NCI-H2029 treated with DMSO at 0.1 percent for 48 hours (cell line): ENCODE data around the gene CDA.

ENCODE experiments used
- DNase-seq: peaks from one replicate; lab custom pipeline; 2025; lab: John Stamatoyannopoulos, UW

CDA gene

DNA sequence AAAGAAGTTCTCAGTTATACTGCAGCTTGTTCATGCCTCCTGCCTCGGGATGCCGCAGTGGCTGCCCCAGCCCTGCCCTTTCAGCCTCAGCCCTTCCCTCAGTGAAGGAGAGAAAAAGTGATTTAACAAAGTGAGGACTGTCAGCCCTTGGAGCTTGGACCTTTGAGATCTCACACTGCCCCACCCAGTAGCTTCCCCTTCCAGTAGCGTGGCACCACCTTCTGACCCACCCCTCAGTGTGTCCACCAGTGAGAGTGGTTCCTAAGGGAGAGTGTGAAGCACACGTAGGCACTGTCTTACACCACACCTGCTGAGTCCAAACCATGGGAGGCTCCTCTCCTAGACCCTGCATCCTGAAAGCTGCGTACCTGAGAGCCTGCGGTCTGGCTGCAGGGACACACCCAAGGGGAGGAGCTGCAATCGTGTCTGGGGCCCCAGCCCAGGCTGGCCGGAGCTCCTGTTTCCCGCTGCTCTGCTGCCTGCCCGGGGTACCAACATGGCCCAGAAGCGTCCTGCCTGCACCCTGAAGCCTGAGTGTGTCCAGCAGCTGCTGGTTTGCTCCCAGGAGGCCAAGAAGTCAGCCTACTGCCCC is at the start of gene CDA:
CDA (plus strand) TSS at position 464 of the 592 bp plus-strand sequence; CDS start at position 497, 33 bp downstream.
- DNase-seq: no peak

DNA sequence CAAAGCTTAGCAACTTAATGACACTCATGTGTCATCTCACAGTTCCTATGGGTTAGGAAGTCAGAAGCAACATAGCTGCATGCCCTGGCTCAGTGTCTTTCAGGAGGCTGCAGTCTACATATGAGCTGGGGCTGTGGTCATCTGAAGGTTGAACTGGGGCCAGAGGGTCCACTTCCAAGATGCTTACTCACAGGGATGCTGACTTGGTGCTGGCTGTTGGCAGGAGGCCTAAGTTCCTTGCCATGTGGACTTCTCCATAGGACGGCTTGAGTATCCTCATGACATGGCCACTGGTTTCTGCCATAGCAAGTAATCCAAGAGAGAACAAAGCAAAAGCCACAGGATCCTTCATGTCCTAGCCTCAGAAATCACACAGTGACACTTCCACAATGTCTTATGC is 48.6 kb upstream of the CDA start:
- DNase-seq: no peak

DNA sequence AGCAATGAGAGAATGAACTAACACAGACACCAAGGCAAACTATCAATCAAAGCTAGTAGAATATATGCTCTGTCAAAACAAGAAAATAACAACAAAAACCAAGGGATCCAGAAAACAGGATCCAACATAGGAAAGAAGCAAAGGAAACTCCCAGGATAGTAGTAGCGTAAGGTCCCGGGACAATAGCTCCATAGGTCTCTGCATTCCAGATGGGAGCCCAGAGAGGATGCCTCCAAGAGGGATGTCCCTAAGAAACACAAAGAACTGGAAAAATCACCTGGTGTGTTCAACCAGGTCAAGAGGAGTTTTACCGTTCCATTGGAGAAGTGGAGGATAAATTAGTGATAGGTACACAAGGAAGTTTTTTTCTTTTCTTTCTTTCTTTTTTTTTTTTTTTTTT is 42.3 kb upstream of the CDA start:
- DNase-seq: no peak

DNA sequence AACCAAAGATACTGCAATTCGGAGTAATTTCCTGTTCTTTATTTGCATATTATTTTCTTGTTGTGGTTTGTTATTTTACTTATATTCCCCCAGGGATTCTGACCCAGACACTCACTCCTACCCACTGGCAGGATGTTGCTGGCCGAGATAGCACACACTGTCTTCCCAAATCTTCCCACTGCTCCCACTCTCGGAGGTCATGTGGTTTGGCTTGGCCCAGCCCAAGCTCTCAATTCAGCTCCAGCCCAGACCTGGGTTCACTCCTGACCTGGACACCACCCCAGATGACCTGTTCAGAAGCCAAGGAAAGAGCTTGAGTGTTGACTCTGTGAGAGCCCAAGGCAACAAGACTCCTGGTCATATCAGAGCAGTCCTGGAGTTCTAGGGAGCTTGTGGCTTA is 37.7 kb upstream of the CDA start:
- DNase-seq: no peak

DNA sequence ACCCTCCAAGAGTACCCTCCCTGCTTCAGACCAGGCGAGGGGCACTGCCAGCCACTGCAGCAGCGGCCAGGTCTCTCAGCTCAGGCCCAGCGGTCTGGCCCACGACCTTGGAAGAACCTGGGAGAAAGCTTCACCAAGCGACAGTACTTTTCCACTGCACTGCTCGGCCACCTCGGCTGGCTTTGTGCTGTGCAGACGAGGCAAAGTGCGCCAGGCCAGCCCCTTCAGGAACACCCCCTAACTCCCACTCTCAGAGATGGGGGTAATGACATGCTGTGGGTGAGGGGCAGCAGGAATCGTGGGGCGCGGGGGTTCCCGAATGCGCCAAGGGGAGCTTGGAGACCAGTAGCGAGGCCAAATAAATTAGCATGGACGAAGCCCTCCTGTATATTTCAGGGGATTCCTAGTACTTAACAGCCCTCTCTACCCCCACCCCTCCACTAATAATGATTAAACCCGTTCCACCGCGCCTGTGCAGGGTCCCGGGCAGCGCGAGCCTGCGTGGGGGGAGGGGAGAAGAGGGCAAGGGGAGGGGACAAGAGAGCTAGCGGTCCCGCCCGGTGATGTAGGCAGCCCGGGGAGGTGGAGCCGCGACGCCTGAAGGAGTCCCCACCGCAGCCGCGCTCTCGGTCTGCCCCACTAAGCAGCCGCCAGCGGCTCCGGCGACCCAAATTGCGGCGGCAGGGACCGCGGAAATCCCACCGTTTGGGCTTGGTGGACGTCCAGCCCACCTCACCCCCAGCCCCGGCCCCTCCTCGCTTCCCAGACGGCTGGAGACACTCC is 36.8 kb upstream of the CDA start, which contains the start of gene FAM43B:
FAM43B (plus strand) TSS at position 629 of the 783 bp plus-strand sequence. CDS start 401 bp downstream, outside the sequence.
- no peak for DNase-seq

DNA sequence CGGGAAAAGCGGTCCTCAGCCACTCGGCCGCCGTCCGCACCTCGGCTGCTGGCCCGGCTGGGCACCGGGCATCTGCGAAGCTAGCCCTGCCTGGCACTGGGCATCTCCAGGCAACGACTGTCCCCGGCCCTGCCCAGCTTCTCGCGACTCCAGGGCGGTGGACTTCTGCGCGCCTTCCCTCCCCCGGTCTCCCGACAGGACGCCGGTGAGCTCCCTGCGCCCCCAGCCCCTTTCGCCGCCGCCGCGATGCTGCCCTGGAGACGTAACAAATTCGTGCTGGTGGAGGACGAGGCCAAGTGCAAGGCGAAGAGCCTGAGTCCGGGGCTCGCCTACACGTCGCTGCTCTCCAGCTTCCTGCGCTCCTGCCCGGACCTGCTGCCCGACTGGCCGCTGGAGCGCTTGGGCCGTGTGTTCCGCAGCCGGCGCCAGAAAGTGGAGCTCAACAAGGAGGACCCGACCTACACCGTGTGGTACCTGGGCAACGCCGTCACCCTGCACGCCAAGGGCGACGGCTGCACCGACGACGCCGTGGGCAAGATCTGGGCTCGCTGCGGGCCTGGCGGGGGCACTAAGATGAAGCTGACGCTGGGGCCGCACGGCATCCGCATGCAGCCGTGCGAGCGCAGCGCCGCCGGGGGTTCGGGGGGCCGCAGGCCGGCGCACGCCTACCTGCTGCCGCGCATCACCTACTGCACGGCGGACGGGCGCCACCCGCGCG is 36.0 kb upstream of the CDA start:
- no peak for DNase-seq

DNA sequence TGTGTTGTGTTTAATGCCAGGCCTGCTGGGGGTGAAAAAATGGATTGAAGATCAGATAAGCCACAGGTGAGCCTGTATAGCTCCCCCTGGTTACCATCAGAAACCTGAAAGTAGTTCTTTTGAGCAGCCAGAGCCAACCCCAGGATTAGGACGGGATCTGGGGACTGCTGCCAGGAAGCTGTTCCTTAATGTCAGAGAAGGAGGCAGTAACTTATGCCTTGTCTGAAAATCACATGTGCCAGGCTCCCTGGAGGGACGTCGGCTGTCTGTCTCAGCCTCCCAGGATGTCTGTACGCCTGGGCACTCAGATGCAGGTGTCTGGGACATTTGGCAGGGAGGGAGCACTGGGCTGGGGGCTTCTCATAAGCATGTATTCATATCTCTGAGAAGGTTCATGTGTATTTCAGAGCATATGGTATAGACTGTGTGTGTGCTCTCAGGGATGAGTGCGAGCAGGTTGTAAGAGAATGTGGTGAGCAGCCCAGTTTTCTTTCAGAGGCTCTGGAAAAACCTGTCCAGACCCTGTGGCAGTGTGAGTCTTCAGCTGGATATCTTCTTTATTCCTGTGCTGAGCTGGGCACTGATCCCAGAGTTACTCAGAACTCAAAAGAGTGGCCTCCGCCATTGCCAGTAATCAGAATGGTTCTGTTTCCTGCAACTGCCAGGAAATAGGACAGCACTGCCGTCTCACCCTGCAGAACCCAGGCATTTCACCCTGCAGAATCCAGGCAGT is 33.7 kb upstream of the CDA start:
- DNase-seq: no peak

DNA sequence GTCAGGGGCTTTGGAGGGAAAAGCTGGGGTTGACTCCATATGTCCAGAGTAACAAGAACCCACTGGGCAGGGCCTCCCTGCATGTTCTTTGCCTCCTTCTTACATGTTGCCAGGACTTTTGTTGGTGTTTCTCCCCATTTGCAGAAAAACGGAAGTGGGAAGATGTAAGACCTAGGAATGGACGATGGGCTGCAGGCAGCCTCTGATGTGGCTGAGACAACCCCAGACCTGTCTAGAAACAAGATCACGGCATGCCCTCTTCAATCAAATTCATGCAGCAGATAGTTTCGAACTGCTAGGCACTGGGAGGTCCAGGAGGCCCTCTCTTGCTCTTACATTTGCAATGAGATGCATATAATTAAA is 33.2 kb upstream of the CDA start:
- DNase-seq: no peak

DNA sequence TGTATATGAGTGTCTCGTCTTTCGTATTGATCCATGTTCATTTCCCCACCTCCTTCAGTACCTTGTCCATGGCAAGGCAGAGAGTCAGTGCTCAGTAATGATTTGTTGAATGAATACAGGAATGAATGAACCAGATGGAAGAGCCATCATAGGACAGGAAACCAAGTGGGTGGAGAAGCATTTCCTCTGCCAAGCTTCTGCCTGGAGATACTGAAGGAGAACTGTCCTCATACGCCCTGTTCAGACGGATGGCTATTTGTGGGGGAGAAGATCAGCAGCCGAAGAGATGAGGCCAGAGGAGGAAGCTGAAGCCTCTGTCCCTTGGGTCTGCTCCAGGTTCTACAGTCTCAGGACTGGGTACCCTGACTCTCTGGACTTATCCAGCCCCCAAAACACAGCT is 30.7 kb upstream of the CDA start:
- no peak for DNase-seq

DNA sequence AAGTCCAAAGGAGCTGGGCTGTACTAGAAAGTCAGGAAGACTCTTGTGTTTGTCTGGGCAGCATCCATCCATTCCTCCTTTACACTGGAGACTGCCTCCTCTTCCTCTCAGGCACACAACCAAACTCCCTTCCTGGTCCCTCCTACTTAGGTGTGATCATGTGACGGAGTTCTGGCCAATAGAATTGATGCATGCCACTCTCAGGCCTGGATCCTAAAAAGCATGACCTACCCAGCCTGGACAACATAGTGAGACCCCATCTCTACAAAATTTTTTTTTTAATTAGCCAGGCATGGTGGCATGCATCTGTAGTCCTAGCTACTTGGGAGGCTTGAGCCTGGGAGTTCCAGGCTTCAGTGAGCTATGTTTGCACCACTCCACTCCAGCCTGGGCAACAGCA is 27.9 kb upstream of the CDA start:
- DNase-seq: no peak

DNA sequence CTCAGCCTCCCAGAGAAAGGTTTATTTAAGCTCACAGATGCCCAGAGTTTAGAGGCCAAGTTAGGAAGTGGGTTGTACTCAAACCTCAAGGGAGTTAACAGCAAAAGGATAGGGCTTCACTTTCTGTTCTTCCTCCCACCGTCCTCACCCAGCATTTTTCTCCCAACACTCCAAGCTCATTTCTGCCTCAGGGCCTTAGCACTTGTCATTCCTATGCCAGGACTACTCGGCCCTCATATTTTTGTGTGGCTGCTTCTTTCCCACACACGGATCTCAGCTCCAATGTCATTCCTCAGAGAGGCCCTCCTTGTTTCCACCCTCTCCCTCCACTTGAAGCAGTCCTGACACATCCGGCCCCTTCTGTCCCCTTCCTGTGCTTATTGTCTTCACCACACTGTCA is 23.7 kb upstream of the CDA start:
- DNase-seq: no peak

DNA sequence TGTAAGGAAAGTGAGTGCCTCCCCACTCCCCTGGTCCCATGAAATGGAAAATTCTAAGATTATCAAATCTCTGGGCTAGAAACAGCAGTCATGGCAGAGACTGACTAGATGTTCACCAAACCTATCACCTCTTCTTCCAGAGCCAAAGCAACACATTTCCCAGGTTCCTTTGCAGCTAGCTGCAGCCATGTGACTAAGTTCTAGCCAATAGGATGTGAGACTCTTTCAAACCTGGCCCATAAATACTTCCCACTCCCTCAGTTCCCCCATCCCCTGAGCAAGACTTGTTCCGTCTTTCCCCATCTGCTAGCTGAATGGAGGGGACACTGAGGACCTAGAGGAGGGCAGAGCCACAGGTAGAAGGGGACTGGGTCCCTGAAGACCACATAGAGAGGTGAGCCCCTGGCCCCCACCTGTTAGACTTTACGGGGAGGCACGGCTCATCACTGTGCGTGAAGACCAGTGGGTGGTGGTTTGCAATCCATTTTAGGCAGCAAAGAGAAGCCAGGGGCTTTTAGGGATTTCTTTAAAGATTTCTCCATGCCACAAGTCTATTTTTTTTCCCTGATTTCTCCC is 19.3 kb upstream of the CDA start:
- no peak for DNase-seq

DNA sequence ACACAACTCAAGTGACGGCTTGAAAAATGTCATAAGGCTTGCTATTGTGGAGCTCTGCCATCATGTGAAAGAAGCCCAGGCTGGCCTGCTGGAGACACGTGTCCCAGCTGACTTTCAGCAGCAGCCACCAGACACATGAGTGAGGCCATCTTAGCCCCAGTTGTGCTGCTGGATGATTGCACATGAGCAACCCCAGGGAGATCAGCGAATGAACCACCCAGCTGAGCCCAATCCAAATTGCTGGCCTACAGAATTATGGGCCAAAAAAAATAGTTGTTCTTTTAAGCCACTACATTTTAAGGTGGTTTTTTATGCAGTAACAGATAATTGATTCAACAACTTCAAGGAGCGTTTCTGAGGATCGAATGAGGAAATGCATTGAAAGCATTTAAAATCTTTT is 17.5 kb upstream of the CDA start:
- no peak for DNase-seq

DNA sequence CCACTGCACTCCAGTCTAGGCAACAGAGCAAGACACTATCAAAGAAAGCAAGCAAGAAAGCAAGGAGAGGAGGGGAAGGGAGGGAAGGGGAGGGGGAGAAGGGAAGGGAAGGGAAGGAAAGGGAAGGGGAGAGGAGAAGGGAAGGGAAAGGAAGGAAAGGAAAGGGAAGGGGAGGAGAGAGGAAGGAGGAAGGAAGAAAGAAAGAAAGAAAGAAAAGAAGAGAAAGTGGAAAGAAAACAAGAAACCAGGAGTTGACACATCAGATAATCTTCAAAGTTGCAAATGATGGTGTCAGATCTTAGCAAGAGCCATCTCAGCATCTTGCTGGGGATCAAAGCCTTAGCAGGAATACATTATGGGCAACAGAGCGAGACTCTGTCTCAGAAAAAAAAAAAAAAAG is 14.9 kb upstream of the CDA start:
- DNase-seq: no peak

DNA sequence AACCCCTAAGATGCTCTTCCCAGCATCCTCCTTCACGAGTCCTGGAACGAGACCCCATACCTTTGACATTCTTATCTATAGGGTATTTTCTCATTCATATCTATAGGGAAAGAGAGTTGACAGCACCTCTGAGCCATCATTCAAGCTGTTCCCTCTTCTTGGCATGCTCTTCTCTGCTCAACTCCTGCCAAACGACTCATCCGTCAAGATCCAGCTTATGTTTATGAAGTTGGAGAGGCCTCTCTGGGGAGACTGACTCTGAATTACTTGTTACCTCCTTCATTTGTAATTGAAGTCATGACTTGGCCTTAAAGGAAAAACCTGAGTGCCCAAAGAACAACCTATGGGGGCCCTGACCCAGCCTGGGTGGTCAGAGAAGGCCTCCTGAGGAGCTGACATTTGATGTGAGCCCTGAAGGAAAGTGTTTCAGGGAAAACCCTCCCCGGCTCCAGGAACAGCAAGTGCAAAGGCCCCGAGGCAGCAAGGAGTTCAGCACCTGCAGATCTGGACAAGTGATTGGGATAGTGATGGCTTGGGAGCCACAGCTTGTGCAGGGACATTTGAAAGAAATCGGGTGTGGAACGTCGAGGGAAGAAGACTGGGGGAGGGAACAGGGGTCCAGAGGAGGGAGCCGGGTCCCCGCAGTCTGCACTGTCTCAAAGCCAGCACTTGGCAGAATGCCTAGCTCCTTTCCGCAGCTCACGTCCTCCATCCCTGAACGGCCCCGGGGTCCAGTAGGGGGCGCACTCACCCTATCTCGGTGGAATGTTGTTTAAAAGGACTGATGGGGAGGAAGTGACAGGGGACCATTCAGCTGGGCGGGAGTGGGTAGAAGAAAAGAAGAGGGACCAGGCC is 14.0 kb upstream of the CDA start:
- DNase-seq: peak; percentile 27

DNA sequence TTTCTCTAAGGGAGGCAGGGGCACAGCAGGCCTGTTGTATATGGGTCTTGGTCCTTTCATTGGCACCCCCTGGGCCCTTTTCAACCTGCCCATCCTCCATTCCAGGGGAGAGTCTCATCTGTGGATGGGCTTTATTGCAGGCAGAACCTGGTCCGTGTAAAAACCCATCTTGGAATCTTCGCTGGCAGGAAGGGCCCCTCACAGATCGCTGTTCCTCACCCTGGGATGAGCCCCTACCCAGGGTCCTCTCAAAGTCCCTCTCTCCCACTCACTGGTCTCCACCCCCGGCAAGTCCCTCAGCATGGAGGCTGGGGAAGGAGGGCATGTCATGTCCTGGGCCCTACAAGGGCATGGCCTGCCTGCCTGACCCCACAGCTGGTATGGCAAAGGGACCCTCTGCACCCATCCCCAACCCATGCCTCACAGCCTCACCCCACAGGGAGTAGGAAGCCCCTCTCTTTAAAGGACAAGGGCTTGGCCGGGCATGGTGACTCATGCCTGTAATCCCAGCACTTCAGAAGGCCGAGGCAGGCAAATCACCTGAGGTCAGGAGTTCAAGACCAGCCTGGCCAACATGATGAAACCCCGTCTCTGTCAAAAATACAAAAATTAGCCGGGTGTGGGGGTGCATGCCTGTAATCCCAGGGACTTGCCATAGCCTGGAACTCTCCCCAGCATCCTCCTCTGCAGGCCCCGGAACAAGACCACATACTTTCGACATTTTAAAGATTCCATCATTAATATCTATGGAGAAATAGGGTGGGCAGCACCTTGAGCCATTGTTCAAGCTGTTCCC is 13.2 kb upstream of the CDA start:
- no peak for DNase-seq

DNA sequence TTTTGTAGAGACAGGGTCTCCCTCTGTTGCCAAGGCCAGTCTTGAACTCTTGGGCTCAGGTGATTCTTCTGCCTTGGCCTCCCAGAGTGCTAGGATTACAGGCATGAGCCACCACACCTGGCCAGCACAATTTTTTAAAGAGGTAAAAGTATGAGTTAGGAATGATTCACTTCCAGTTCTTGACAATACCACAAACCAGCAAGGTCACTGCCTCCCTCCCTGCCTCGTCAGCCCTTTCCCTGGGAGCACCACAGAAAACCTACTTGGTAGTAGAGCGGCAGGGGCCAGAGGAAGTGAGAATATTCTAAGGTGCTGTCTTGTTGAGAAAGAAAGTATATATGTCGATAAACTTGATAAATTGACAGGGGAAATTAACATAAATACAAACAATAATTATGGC is 10.8 kb upstream of the CDA start:
- DNase-seq: no peak

DNA sequence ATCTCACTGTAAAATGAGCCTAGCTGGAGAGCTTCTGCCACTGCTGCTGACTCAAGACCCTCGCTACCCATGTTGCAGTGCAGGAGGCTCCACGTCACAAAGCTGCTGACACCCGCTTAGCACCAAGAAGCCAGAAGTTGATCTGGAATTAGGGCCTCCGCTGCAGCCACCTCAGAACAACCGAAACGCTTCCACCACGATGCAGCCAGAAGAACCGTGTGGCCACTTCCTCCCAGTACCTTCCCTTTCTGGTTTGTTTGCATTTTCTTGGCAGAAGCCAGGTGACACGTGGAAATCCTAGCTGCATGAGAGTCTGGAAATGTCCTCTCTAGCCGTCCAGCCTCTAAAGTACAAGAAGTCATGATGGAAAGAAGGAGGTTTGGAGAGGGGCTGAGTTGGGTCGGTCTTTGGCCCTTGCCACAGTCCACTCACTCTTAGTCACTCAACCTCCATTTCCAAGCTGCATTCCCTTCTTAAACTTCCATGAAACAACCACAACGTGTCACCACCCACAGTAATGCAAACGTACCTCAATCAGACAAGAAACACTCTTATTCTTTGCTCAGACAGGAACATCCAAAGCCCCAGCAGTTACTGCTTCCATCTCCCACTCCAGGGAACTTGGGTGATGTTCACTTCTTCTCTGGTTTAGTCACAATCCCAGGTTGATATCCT is 10.0 kb upstream of the CDA start:
- no peak for DNase-seq

DNA sequence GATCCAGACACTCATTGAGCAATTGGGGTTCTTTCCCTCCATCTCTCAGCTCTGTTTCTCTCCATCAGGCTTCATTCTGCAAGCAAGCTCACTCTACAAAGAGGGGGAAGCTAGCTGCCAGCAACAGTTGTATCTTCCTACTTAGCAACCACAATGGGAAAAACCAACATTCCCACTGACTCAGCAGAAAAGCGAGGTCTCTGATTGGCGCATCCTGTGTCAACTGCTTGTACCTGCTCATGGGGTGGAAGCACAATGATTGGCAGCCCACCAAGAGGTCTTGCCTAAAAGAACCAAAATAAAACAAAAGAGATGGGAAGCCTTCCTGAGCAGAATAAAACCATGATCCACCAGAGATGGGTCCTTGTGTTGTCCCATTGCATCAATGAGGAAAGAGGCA is 4.0 kb upstream of the CDA start:
- no peak for DNase-seq
